HG02763 (cell line): ENCODE data around the gene C10orf90.

Experiments used
- ATAC-seq: cut with Tn5 transposase; IDR thresholded peaks from one replicate; pipeline ENCODE4 v1.9.1; 2021; ENCODE audit warnings: mild to moderate bottlenecking, moderate library complexity; ENCODE audit not compliant: unreplicated experiment

Gene C10orf90

DNA sequence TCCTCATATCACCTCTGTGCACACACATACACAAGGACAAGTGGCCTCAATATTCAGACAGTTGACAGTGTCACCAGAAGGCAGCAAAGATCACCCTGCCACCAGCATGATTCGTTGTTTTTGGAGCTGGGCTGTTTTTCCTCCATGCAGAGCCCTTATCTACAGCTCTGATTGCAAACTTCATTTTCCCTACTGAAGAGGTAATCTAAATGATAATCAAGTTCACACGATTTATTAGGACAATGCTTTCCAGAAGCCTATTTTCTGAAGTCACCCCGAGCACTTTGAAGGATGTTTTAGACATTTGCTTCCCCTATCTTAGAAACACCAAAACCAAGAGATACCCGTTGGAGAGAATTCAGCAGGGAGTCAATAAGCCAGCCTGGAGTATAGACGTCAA, 236.3 kb downstream of the C10orf90 start:
- no peak for ATAC-seq

DNA sequence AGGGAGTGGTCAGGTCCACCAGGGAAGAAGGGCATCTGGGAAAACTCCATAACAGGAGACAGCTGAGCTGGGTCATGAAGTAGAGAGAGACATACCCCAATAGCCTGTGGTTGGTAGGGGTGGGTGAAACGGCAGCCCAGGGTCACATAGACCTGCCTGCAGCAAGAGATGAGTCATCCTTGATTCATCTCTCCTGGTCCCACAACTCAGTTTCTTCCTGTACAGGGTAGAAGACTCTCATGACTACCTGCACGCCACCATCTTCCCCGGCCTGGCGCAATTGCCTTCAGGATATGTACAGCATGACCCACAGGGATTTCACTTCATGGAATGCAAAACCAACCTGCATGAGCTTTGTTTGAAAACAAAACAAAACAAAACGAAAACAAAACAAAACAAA, 237.1 kb downstream of the C10orf90 start:
- ATAC-seq, result no peak

DNA sequence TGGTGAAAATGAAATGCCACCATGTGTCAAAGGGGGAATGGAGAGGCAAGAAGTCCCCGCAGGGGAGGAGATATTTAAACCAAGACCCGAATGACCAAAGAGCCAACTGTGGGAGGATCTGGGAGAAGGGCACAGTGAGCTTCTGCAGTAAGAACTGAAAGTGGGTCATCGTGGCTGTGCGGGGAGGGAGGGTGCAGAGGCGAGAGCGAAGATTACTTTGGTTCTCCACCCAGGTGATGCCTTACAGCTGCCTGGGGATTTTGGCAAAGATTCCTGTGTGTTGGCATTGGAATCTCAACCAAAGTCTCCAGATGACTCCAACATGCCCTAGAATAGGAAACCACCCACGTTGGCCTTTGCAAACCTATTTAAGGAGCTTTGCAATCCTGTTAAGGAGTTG, 238.0 kb downstream of the C10orf90 start:
- no peak for ATAC-seq

DNA sequence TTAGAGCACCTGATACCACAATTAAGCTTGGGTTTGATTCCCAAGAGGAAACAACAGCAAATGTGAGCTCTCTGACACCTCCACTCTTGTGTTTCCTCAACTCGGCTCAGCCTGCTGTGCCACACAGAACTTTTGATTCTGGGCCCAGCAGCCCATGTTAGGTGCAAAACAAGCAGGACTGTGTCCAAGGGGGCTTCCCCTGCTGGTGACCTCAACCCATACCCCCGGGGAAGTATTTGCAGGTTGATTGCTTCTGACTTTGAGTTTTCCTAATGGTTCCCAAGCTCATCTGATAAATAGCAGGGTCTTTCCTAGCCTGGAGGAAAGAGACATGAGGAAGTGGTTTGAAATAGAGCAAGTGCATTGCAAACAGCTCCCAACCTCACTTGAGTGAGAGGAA, 238.7 kb downstream of the C10orf90 start:
- no peak for ATAC-seq

DNA sequence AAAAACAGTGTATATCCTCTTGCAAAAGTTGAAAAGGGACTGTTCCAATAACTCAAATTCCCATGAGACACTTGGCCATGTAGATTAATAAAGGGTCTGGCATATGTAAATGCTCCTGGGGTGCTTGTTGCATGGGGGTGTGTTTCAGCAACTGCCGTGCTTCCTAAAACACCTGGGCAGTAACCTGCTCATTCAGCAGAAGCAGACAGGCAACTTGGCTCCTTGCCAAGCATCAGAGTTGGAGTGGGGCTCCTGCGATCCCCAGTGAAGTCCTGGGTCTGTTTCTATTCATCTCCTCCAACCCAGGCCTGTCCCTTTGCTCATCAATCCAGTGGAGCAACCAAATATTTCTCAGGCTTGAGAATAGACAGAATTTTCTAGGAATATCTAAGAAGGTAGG, 240.0 kb downstream of the C10orf90 start:
- no peak for ATAC-seq

DNA sequence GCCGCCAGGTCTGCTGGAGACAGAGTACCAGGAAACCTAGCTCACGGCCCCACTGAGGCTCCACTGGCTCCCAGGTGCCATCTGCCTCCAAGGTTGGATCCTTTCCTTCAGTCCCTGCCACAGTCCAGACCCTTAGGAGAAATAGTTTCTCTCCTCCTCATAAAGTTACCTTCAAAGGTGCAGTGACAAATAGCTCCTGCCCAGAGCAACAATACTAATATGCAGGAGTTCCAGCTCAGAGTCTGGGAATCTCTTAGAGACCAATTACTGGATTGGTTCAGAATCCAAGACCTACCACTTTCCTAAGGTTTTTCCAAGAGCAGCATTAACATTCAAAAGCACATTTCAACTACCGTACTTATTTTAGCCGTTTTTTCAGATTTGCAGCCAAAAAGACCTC, 241.2 kb downstream of the C10orf90 start:
- no peak for ATAC-seq

DNA sequence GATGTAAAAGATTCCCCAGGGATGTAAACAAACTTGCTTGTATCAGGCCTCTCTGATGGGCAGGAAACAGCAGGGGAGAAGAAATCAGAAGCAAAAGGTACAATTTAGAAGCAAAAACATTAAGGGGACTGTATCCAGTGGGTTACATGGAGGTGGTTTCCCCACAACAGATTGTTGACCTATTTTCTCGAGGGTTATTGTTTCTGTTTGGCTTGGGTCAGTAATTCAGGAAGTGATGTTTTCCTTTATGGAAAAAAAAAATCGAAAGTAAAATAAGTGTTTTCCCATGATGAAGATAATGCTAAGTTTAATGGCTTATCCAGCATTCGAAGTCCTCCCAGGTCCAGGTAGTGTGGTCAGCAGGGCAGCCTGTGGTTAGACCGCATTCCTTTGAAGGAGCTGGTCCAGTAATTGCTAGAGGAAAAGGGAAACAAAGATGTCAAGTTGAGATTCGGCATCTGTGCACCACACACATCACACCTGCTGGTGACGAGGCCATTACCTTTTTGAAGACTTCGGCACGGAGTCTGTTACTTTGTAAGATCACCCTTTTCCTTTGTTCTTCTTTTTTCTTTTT, 244.9 kb downstream of the C10orf90 start:
- no peak for ATAC-seq

DNA sequence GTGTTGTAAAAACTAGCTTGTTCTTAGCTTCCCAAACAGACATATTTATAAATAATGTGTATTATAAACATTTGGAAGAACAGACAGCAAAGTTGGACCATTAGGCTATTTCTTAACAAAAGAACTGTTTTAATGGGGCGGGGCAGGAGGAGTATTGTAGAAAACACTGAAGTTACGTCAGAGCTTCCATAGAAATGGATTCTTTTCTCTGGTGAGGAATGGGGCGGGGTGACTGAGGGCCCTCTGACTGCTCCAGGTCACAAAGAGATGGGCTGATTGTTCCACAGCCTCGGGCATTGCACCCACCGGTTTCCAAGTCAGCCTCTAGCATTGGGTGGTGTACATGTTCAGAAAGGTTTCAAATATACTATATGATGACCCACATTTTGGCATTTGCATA, 245.5 kb downstream of the C10orf90 start:
- ATAC-seq, result no peak

DNA sequence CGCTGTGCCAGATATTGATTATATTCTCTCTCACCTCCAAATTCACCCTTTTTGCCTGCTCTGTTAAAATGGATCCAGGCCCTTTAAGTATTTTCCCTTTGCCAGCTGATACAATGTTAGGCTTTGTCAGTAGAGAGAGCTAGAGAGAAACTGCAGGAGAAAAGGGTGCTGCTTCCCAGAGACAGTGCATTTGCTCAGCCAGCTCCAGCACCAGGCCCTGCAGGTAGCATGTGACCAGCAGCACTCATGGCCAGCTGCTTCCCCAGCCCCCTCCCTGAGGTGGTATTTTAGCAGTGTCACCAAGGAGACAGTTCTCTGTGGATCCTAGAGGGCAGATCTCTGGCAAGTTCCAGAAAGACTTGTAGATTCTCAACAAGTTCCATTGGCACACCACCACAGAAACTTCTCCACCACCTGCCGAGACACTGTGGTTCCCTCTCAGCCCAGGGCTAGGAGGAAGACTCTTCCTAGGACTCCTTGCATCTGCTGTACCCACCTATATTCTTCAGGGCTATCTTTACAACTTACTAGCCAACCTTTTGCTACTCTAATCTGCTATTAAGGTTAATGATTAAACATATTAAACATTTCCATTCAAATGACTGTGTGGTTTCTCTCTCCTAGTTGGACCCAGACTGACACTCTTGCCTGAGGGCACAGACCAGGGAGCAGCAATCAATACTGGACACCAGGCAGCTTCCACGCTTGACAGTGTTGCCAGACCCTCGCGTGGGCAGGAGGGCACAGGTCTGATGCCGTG, 246.6 kb downstream of the C10orf90 start:
- no peak for ATAC-seq

DNA sequence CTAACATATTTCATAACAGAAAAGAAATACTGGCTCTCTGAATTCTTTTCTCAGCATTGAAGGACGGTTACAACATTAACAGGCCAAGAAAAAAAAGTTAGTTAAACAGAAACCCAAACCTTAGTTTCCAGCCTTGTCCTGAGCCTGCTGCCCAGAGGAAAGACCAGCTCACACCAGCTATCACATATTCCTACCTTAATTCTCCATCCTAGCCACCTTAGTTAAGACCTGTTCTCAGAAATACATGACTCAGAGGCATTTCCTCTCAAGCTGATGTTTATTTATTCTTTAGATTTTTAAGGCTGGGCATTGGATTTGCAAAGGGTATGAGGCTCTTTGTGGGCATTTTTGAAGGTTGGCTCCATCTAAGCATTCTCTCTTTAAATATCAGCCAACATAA, 247.9 kb downstream of the C10orf90 start:
- ATAC-seq, result no peak

DNA sequence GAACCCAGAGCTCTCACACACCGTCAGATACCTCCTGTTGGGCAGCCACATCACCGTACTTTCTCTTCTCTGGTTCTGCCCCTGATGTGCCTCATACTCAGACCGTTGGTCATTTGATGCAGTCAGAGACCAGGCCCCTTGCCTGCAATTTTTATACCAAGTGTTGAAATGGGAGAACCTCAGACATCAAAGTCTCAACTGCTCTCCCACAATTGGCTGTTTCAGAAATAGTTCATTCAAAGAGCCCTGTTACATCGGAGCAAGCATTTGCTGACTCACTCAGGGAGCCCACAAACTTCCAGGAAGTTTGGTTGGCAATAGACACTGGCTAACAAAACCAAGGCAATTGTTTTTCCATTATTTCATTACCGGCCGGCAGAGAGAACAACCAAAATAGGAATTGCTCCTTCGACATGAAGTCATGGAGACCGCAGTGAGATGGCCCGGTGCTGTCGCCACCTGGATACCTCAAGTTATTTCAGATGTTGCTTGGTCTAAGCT, 248.7 kb downstream of the C10orf90 start:
- no peak for ATAC-seq

DNA sequence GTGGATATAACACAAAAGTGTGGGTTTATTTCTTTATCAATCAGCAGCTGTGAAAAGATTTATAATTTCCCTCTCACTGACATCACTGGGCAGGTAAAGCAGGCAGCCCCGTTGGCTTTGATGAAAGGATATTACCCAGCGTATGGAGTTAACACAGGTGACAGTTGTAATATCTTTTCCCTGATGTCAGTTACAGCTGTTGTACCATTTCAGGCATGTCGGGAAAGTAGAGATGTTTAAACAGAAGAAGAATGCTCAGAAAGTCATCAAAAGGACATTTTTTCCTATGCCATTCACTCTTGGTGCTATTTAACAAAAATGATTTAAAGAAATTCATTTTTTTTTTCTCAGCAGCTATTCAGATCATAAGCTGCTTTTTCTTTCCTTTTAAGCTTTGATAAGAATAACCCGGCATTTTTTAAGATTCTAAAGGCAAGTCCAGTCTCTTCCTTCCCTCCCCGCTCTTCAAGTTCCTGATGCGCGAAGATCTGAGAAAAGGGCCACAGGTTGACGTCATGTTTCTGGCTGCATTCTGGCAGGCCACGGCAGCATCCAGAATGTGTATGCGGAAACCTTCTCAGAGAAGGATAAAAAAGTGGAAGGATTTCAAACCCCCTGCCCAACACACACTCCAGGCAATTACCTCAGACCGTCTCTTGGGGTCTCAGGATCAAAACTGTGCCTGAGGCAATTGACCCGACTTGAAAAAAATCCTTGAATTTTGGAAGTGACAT, 249.8 kb downstream of the C10orf90 start:
- ATAC-seq, result no peak

DNA sequence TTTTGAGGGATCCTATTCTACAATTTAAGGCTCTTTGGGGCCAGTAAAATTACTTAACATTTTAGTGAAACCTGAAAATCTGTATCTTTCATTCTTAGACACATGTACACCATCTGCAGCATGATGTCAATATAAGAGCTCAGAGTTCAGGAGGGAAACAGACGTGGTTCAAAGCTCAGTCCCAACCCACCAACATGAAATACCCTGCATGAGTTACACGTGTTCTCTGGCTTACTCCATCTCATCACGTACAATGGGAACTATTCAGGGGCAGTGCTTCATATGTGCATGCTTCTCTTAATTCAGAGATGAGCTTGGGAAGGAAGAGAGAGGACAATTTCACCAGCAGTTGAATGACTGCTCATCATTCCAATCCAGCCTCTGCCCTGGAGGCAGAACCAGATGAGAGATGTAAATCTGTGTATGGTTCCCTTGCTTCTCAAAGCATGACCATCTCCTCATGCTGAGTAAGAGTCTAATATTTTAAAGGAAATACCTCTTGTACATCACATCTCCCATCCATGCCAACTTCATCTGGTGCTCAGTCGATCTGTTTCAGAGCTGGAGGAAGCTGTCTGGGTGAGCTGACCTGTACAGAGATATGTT, 253.2 kb downstream of the C10orf90 start:
- ATAC-seq, result no peak

DNA sequence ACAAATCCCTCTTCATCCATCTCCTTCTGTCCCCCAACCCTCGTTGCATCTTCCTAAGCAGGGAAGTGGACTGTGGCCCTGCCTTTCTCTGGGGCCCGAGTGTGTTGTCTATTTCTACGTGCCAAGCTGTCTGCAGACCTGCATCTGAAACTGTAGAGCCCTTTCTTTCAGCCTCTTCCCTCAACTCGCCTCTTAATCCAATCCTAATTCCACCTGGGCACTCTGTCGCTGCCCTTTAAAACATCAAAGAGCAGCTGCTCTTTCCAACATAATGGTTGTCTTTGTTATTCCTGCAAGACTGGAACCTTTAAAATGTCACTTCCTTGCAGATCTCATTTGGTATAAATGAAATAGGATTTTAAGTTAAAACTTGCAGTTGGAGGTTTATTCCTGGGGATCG, 260.7 kb downstream of the C10orf90 start:
- no peak for ATAC-seq

DNA sequence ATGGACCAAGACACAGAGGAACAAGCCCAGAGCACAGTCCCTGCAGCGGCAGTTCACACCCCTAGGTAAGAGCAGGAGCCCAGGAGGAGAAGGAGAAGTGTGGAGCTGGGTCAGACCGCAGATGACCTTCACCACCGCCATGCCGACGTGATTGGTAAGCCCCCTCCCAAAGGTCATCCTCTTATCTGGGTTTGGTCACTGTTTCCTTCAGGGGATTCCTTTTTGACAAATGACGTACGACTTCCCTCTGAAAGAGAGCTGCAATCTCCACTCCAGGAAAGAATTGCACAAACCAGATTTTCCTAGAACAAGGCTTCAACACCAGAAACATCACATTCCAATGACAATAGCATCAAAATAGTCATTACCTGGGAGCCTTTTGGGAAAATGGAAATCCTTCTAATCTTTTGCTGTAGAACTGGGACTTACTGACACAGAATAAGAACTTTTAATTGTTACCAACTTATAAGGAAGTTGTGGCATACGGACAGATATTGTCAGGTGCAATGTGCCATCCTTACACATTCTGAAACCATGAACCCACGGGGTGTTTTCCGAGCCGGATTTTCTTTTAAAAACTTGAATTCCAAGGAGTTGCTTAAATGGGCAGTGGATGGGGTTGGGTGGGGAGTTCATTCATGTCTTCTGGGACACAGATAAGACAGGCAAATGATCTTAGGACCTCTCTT, 261.4 kb downstream of the C10orf90 start:
- no peak for ATAC-seq

DNA sequence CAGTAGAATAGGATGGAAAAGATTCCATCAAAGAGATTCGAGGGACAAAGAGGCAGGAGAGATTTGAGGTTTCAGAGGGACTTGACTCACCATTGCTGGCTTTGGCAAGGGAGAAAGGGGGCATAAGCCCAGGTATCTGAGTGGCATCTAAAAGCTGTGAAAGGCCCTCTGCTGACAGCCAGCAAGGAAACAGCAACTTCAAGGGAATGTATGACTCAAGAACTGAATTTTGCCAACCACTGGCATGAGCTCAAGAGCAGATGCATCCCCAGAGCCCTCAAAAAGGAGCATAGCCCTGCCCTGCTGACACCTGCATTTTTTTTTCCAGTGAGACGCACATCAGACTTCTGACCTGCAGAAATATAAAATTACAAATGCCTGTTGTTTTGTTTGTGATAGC, 262.7 kb downstream of the C10orf90 start:
- ATAC-seq, result no peak

DNA sequence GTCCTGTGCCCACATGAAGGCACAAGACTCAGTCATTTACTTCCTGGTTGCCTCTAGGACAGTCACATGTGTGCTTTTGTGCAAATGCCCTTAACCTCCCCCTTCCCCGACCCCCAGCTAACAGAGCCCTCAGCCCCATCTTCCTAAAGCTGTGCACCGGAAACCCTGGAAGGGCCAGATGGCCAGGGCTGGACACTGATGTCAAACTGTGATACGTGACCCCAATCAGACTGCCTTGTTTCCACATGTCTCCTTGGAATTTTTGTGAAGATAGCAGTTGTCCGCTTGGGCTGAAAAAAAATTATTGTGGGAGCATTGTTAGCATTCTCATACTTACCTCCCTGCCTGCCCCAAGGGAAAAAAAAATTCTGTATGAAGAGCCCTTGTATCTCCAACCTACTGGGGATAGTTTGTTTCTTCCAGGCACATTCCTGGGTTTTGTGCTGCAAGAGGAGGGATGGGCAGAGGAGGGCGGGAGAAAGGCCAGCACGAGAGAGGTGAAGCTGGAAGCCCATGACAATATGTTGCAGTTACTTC, 265.2 kb downstream of the C10orf90 start:
- ATAC-seq, result no peak

DNA sequence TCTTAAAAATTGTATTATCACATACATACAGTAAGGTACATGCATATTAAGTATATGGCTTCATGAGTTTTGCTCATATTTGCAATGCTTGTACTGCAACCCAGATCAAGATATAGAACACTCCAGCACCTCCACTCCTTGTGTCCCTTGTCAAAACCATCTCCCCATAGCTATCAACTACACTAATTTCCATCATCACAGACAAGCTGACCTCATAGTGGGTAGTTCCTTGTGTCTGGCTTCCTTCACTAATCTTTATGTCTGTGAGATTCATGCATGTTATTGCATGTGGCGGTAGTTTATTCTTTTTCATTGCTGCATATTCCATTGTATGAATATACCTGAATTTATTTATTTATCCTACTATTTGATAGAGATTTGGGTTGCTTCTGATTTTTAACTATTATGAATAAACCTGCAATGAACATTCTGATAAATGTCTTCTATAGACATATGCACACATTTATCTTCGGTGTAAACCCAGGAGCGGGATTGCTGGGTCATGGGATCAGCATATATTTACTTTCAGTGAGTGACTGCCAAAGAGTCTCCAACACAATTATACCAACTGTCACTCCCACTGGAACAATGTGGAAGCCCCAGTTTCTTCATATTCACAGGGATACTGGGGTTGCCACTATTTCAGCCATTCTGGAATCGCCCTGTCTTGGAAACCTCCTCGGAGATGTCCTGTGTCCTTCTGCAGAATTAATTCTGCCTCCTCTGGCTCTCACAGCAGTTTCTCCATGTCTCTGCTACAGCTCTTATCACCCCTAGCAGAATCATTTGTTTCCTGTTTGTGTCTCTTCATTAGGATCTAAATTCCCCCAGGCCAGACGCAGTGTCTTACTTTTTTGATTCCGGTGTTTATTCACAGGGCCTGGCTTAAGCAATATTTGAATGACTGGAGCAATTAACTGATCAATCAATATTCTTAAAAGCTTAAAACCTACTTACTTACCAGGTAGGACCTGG, 267.5 kb downstream of the C10orf90 start:
- no peak for ATAC-seq

DNA sequence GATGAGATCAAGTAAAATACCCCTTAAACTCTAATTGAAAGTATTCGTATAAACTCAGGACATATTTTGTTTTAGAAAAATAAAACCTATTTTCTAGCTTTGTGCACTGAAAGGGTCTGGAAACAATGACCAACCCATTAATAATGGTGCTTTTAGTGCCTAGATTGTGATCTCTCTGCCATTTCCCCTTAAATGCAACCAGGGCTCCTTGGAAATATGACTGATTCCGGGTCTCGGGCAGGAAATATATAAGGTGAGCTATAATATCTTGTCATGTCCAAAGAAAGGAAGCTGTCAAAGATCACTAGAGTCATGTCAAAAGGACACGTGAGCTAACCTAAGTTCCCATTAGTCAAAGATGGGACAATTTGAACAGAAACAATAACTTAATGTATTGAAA, 269.9 kb downstream of the C10orf90 start:
- no peak for ATAC-seq

DNA sequence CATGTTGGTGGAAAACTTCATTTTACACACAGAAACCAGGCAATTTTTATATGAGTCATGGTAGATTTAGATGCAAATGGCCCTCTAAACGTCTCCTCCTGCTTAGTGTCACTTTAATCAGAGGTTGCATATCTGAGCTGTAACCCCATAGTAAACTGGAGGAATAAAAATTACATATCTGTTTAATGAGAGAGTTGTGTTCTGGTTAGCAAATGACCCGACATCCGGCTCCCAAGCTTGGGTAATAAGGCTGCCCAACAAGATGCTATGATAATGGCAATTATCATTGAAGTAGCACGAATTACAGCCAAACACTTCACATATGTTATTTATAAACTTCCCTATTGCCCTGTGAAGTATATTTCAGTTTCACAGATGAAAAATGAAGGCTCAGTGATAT, 271.6 kb downstream of the C10orf90 start:
- ATAC-seq, result no peak
